Peyer's patch (tissue), 4 donors: ENCODE measurements around the gene GLB1L3. TPM values are rescaled to one million over a fixed set of nuclear protein-coding genes. Genes with fewer than 3 reads are reported as not detected.

ENCODE experiments used
- DNase-seq, 3 donors: peaks; one replicate each; pipeline ENCODE4 v3.0.0-alpha.2; 2017 to 2019
- H3K27ac ChIP-seq, 4 donors: fragments of 200-600 bp; sonication (generic); one replicate each; pipeline ENCODE4 v1.5.1; 2016 to 2019
- H3K27me3 ChIP-seq, 2 donors: fragments of 200-600 bp; sonication (generic); one replicate each; pipeline ENCODE4 v1.5.1; 2019
- H3K36me3 ChIP-seq, 3 donors: fragments of 200-600 bp; sonication (generic); one replicate each; pipeline ENCODE4 v1.5.1; 2016 to 2019
- H3K4me1 ChIP-seq, 4 donors: fragments of 200-600 bp; sonication (generic); one replicate each; pipeline ENCODE4 v1.5.1; 2016 to 2019
- H3K4me3 ChIP-seq, 4 donors: fragments of 200-600 bp; sonication (generic); 1 replicate in 3 of 4; 2 replicates in 1 of 4; pipeline ENCODE4 v1.5.1; 2016 to 2019; ENCODE audit warnings: mild to moderate bottlenecking in 1 of 4
- H3K9me3 ChIP-seq, 4 donors: fragments of 200-600 bp; sonication (generic); one replicate each; pipeline ENCODE4 v1.5.1; 2016 to 2019; ENCODE audit warnings: mild to moderate bottlenecking in 1 of 4
- CTCF ChIP-seq, 6 experiments: fragments of 450-650 bp in 4 of 6; fragments of 200-600 bp in 2 of 6; sonication (generic) in 1 of 6; IDR thresholded peaks; one replicate each; pipeline ENCODE4 v1.5.1; 2017 to 2019; ENCODE audit warnings: antibody characterized with exemption in 6 of 6, mild to moderate bottlenecking in 3 of 6, moderate library complexity in 1 of 6
- POLR2A ChIP-seq, 2 donors: fragments of 450-650 bp; IDR thresholded peaks; one replicate each; pipeline ENCODE4 v1.5.1; 2017; ENCODE audit warnings: antibody characterized with exemption in 2 of 2, mild to moderate bottlenecking in 2 of 2, moderate library complexity in 2 of 2
- total RNA-seq, 4 donors: library from RNA; depleted of rRNA; stranded (reverse); fragments of >200 nt; gene quantifications; one replicate each; pipeline ENCODE4 v1.1.0, GENCODE V29; 2016

The GLB1L3 gene
- total RNA-seq, 4 donors from 2014 or later, result not detected

GRCh38 chr11:134231958-134232659 lies 44.1 kb upstream of the GLB1L3 start:
- no peak overlapping the region for H3K27ac ChIP-seq
- H3K4me1 ChIP-seq, result peaks cover 0 to 16% (median 0%) of the 10 kb centered on the region in 4 donors
- no peak overlapping the region for H3K4me3 ChIP-seq
- DNase-seq, result no peak
- no peak for TF ChIP-seq POLR2A (IDR thresholded peaks at IDR 0.05)
- TF ChIP-seq CTCF (IDR thresholded peaks at IDR 0.05), result no peak
- peaks cover 0 to 18% (median 0%) of the 10 kb centered on the region in 3 donors for H3K36me3 ChIP-seq
- H3K9me3 ChIP-seq, result no peaks in the 10 kb centered on the region
- H3K27me3 ChIP-seq, result no peaks in the 10 kb centered on the region

- H3K4me3 ChIP-seq, result no peak overlapping the region
- no peak overlapping the region for H3K27ac ChIP-seq
- H3K4me1 ChIP-seq, result peaks cover 0 to 8% (median 0%) of the 10 kb centered on the region in 4 donors
- DNase-seq, result no peak
- H3K27me3 ChIP-seq, result no peaks in the 10 kb centered on the region
- H3K9me3 ChIP-seq, result no peaks in the 10 kb centered on the region
- TF ChIP-seq POLR2A (IDR thresholded peaks at IDR 0.05), result no peak
- no peak for TF ChIP-seq CTCF (IDR thresholded peaks at IDR 0.05)
- peaks cover 0 to 19% (median 0%) of the 10 kb centered on the region in 3 donors for H3K36me3 ChIP-seq
Measured at GRCh38 chr11:134233729-134234179, 42.4 kb upstream of the GLB1L3 start.

- H3K27ac ChIP-seq, result no peak overlapping the region
- DNase-seq, result no peak
- TF ChIP-seq CTCF (IDR thresholded peaks at IDR 0.05), result no peak
- no peak for TF ChIP-seq POLR2A (IDR thresholded peaks at IDR 0.05)
- no peak overlapping the region for H3K4me3 ChIP-seq
- H3K9me3 ChIP-seq, result no peaks in the 10 kb centered on the region
- no peaks in the 10 kb centered on the region for H3K27me3 ChIP-seq
- no peaks in the 10 kb centered on the region for H3K4me1 ChIP-seq
- H3K36me3 ChIP-seq, result peaks cover 0 to 36% (median 0%) of the 10 kb centered on the region in 3 donors
Measured at GRCh38 chr11:134235399-134235798, 40.8 kb upstream of the GLB1L3 start.

- Histone ChIP-seq H3K9me3 (no peaks in the 10 kb centered on the region), H3K27me3 (no peaks in the 10 kb centered on the region), H3K4me1 (no peaks in the 10 kb centered on the region), H3K36me3 (peaks cover 0 to 48% (median 0%) of the 10 kb centered on the region in 3 donors), H3K4me3 (no peak overlapping the region), H3K27ac (no peak overlapping the region)
- no peak for DNase-seq
- TF ChIP-seq POLR2A (IDR thresholded peaks at IDR 0.05), result no peak
Measured at GRCh38 chr11:134236834-134237556, 39.2 kb upstream of the GLB1L3 start.

- no peak for TF ChIP-seq CTCF (IDR thresholded peaks at IDR 0.05)
- TF ChIP-seq POLR2A (IDR thresholded peaks at IDR 0.05), result no peak
- Histone ChIP-seq H3K27ac (no peak overlapping the region), H3K9me3 (no peaks in the 10 kb centered on the region), H3K27me3 (no peaks in the 10 kb centered on the region), H3K4me3 (no peak overlapping the region), H3K4me1 (no peaks in the 10 kb centered on the region), H3K36me3 (peaks cover 0 to 53% (median 0%) of the 10 kb centered on the region in 3 donors)
- DNase-seq, result no peak
Measured at GRCh38 chr11:134237557-134237922, 38.6 kb upstream of the GLB1L3 start.

- no peak for DNase-seq
- Histone ChIP-seq H3K9me3 (no peaks in the 10 kb centered on the region), H3K36me3 (peaks cover 0 to 63% (median 0%) of the 10 kb centered on the region in 3 donors), H3K27me3 (no peaks in the 10 kb centered on the region), H3K4me1 (no peaks in the 10 kb centered on the region), H3K27ac (no peak overlapping the region), H3K4me3 (no peak overlapping the region)
- TF ChIP-seq CTCF (IDR thresholded peaks at IDR 0.05) (no peak), POLR2A (IDR thresholded peaks at IDR 0.05) (no peak)
Measured at GRCh38 chr11:134238956-134239355, 37.2 kb upstream of the GLB1L3 start.
